Lung (tissue), 13 donors: ENCODE results near the gene PPP1R3E. TPM values are rescaled to one million over a fixed set of nuclear protein-coding genes. Genes with fewer than 3 reads are reported as not detected.

ENCODE experiments used
- ATAC-seq: fragments of 200-7000 bp; cut with Tn5 transposase; one replicate; pipeline ENCODE4 v1.9.1; 2020; ENCODE audit warnings: moderate number of reproducible peaks; ENCODE audit not compliant: insufficient read depth, low FRiP score
- DNase-seq, 3 donors: peaks; one replicate each; pipeline ENCODE4 v3.0.0-alpha.2; 2013 to 2017
- H3K27ac ChIP-seq, 2 donors: one replicate each; pipeline ENCODE4 v1.5.1; 2013; ENCODE audit warnings: mild to moderate bottlenecking in 2 of 2, moderate library complexity in 2 of 2, control low read depth in 1 of 2, inconsistent platforms in 1 of 2, low read depth in 1 of 2, low read length in 1 of 2
- H3K27me3 ChIP-seq, 3 donors: one replicate each; pipeline ENCODE4 v1.5.1; 2013; ENCODE audit warnings: low read length in 2 of 3; ENCODE audit not compliant: control insufficient read depth in 3 of 3, insufficient read depth in 3 of 3
- H3K36me3 ChIP-seq, 4 donors: one replicate each; pipeline ENCODE4 v1.5.1; 2013; ENCODE audit warnings: low read length in 4 of 4, mild to moderate bottlenecking in 1 of 4, moderate library complexity in 1 of 4; ENCODE audit not compliant: control insufficient read depth in 4 of 4, insufficient read depth in 4 of 4
- H3K4me1 ChIP-seq, 5 donors: one replicate each; pipeline ENCODE4 v1.5.1; 2013; ENCODE audit warnings: low read length in 5 of 5, mild to moderate bottlenecking in 2 of 5, moderate library complexity in 1 of 5; ENCODE audit not compliant: control insufficient read depth in 5 of 5, insufficient read depth in 5 of 5
- H3K4me3 ChIP-seq: one replicate; pipeline ENCODE4 v1.5.1; 2013; ENCODE audit warnings: mild to moderate bottlenecking, control low read depth, moderate library complexity
- H3K9ac ChIP-seq, 2 donors: one replicate each; pipeline ENCODE4 v1.5.1; 2013; ENCODE audit warnings: low read length in 2 of 2, control low read depth in 1 of 2; ENCODE audit not compliant: insufficient read depth in 1 of 2
- H3K9me3 ChIP-seq, 4 donors: one replicate each; pipeline ENCODE4 v1.5.1; 2013; ENCODE audit warnings: low read length in 3 of 4, mild to moderate bottlenecking in 1 of 4, moderate library complexity in 1 of 4; ENCODE audit not compliant: control insufficient read depth in 4 of 4, insufficient read depth in 3 of 4
- CTCF ChIP-seq: IDR thresholded peaks from 2 replicates; pipeline ENCODE4 v1.5.1; 2012; ENCODE audit warnings: mild to moderate bottlenecking; ENCODE audit errors: control extremely low read depth, extremely low read depth
- WGBS, 2 donors: extraction: QIAGEN DNeasy Blood & Tissue Kit; methylation state at CpG; one replicate each; pipeline ENCODE4 v1.1.7; 2013; 5-methylcytosine and 5-hydroxymethylcytosine counted together
- polyA plus RNA-seq, 2 donors: library from polyadenylated mRNA; stranded (reverse); fragments of 200-250 nt; gene quantifications; one replicate each; pipeline ENCODE4 v1.2.1, GENCODE V29; 2013
- small RNA-seq: library from RNA; depleted of rRNA; stranded (forward); fragments of <200 nt; gene quantifications from one replicate; pipeline ENCODE3, GENCODE V24; 2014; ENCODE audit warnings: low replicate concordance
- total RNA-seq, 2 donors: library from RNA; depleted of rRNA in 1 of 2; stranded (reverse); fragments of >200 nt in 1 of 2; gene quantifications; one replicate each; pipeline ENCODE4 v1.2.1, GENCODE V29; 2014 to 2021
- donor health status: control.
- donor health status: control.
- donor health status: Bipolar disorder and iron deficiency.
- donor health status: healthy.
- donor health status: DM: yes; HTN: yes; CAD: no.

PPP1R3E gene
- total and polyA plus RNA-seq, 4 donors, result 7.1 to 16.4 (median 11.0) TPM

- no peak for TF ChIP-seq CTCF
- Histone ChIP-seq H3K27ac (no peak overlapping the region), H3K4me3 (no peak overlapping the region), H3K36me3 (no peaks in the 10 kb centered on the region), H3K9me3 (no peaks in the 10 kb centered on the region), H3K9ac (no peak overlapping the region), H3K27me3 (peaks cover 0 to 3% (median 0%) of the 10 kb centered on the region in 3 donors), H3K4me1 (peaks cover 0 to 7% (median 0%) of the 10 kb centered on the region in 5 donors)
- ATAC-seq, result no peak
- DNase-seq, result no peak
- 66 to 73% methylated on average over 3 of the region's 3 CpGs for WGBS, 2 donors
Measured at GRCh38 chr14:23252006-23252405, 50.7 kb downstream of the PPP1R3E start.

- no peaks in the 10 kb centered on the region for H3K36me3 ChIP-seq
- ATAC-seq, result no peak
- no peak for TF ChIP-seq CTCF
- peaks cover 0 to 7% (median 0%) of the 10 kb centered on the region in 5 donors for H3K4me1 ChIP-seq
- H3K27me3 ChIP-seq, result no peaks in the 10 kb centered on the region
- no peak overlapping the region for H3K9ac ChIP-seq
- no peaks in the 10 kb centered on the region for H3K9me3 ChIP-seq
- DNase-seq, result no peak
- 75 to 80% methylated on average over 6 of the region's 6 CpGs for WGBS, 2 donors
- H3K27ac ChIP-seq, result no peak overlapping the region
- H3K4me3 ChIP-seq, result no peak overlapping the region
Measured at GRCh38 chr14:23249824-23250223, 52.8 kb downstream of the PPP1R3E start.

DNA sequence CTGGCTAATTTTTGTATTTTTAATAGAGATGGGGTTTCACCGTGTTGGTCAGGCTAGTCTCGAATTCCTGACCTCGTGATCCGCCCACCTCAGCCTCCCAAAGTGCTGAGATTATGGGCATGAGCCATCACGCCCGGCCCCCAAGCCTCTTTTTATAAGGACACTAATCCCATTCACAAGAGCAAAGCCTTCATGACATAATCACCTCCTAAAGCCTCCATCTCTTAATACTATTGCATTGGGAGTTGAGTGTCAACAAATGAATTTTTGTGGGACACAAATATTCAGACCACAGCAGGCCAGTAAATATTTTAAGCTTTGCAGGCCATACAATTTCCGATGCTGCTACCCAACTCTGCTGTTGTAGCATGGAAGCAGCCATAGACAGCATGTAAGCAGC lies 54.1 kb downstream of the PPP1R3E start:
- H3K4me3 ChIP-seq, result no peak overlapping the region
- H3K9ac ChIP-seq, result no peak overlapping the region
- no peaks in the 10 kb centered on the region for H3K36me3 ChIP-seq
- no peak for DNase-seq
- ATAC-seq, result no peak
- 91 to 94% methylated on average over 7 of the region's 7 CpGs for WGBS, 2 donors
- no peak for TF ChIP-seq CTCF
- peaks cover 0 to 7% (median 0%) of the 10 kb centered on the region in 5 donors for H3K4me1 ChIP-seq
- no peak overlapping the region for H3K27ac ChIP-seq
- H3K9me3 ChIP-seq, result no peaks in the 10 kb centered on the region
- H3K27me3 ChIP-seq, result no peaks in the 10 kb centered on the region

Small RNA genes within 50 kb of the gene (small RNA-seq; reads per million reads assigned to genes)
- not detected for gene RNU6-1046P

Other genes starting within 250 kb of the PPP1R3E start
- 1 to 10 TPM; 4.2 to 4.6 TPM for gene CDH24, start 245.3 kb downstream of the PPP1R3E start, total RNA-seq
- 1 to 10 TPM; 2.0 to 4.8 TPM for gene CDH24, start 245.3 kb downstream of the PPP1R3E start, polyA plus RNA-seq
- 100 to 1,000 TPM; 125 to 154 TPM for gene ACIN1, start 207.7 kb downstream of the PPP1R3E start, total RNA-seq
- 100 to 1,000 TPM in 1 of 2 donors, 10 to 100 TPM in 1; 76.3 to 106 TPM for gene ACIN1, start 207.7 kb downstream of the PPP1R3E start, polyA plus RNA-seq
- gene C14orf119, start 207.4 kb downstream of the PPP1R3E start, total RNA-seq, result 10 to 100 TPM; 23.9 to 56.7 TPM
- 10 to 100 TPM; 26.0 to 64.9 TPM for gene C14orf119, start 207.4 kb downstream of the PPP1R3E start, polyA plus RNA-seq
- not detected for gene CIROP, start 197.9 kb downstream of the PPP1R3E start, total RNA-seq
- gene CIROP, start 197.9 kb downstream of the PPP1R3E start, polyA plus RNA-seq, result not detected
- under 1 TPM in 1 of 2 donors, not detected in 1; 0.67 TPM for gene CEBPE, start 183.6 kb downstream of the PPP1R3E start, total RNA-seq
- 1 to 10 TPM in 1 of 2 donors, under 1 TPM in 1; 0.16 to 3.5 TPM for gene CEBPE, start 183.6 kb downstream of the PPP1R3E start, polyA plus RNA-seq
- gene SLC7A8, start 119.2 kb downstream of the PPP1R3E start, total RNA-seq, result 10 to 100 TPM; 54.4 to 74.0 TPM
- gene SLC7A8, start 119.2 kb downstream of the PPP1R3E start, polyA plus RNA-seq, result 10 to 100 TPM; 28.1 to 29.5 TPM
- gene RNF212B, start 64.9 kb downstream of the PPP1R3E start, total RNA-seq, result not detected
- under 1 TPM in 1 of 2 donors, not detected in 1; 0.09 TPM for gene RNF212B, start 64.9 kb downstream of the PPP1R3E start, polyA plus RNA-seq
- gene HOMEZ, start 16.7 kb downstream of the PPP1R3E start, total RNA-seq, result 10 to 100 TPM in 1 of 2 donors, 1 to 10 TPM in 1; 6.1 to 13.4 TPM
- 1 to 10 TPM; 6.9 to 9.8 TPM for gene HOMEZ, start 16.7 kb downstream of the PPP1R3E start, polyA plus RNA-seq
- 10 to 100 TPM; 20.8 to 52.8 TPM for gene BCL2L2, start 4.0 kb upstream of the PPP1R3E start, total RNA-seq
- gene BCL2L2, start 4.0 kb upstream of the PPP1R3E start, polyA plus RNA-seq, result 10 to 100 TPM; 31.0 to 48.6 TPM
- 100 to 1,000 TPM in 1 of 2 donors, 10 to 100 TPM in 1; 66.0 to 116 TPM for gene PABPN1, start 18.6 kb upstream of the PPP1R3E start, total RNA-seq
- gene PABPN1, start 18.6 kb upstream of the PPP1R3E start, polyA plus RNA-seq, result 100 to 1,000 TPM in 1 of 2 donors, 10 to 100 TPM in 1; 88.8 to 183 TPM
- 10 to 100 TPM; 13.4 to 27.3 TPM for gene SLC22A17, start 50.0 kb upstream of the PPP1R3E start, total RNA-seq
- 1 to 10 TPM; 5.4 to 6.0 TPM for gene SLC22A17, start 50.0 kb upstream of the PPP1R3E start, polyA plus RNA-seq
- 10 to 100 TPM; 18.2 to 19.9 TPM for gene EFS, start 62.3 kb upstream of the PPP1R3E start, total RNA-seq
- gene EFS, start 62.3 kb upstream of the PPP1R3E start, polyA plus RNA-seq, result 1 to 10 TPM; 6.5 to 7.3 TPM
- not detected for gene IL25, start 70.0 kb upstream of the PPP1R3E start, total RNA-seq
- gene IL25, start 70.0 kb upstream of the PPP1R3E start, polyA plus RNA-seq, result not detected
- gene CMTM5, start 74.2 kb upstream of the PPP1R3E start, total RNA-seq, result 1 to 10 TPM in 1 of 2 donors, under 1 TPM in 1; 0.55 to 2.0 TPM
- gene CMTM5, start 74.2 kb upstream of the PPP1R3E start, polyA plus RNA-seq, result 1 to 10 TPM in 1 of 2 donors, under 1 TPM in 1; 0.79 to 3.3 TPM
- gene MYH6, start 105.4 kb upstream of the PPP1R3E start, total RNA-seq, result 1 to 10 TPM in 1 of 2 donors, not detected in 1; 7.1 TPM
- under 1 TPM; 0.25 to 0.28 TPM for gene MYH6, start 105.4 kb upstream of the PPP1R3E start, polyA plus RNA-seq
- gene MYH7, start 132.8 kb upstream of the PPP1R3E start, total RNA-seq, result under 1 TPM in 1 of 2 donors, not detected in 1; 0.09 TPM
- under 1 TPM; 0.02 to 0.19 TPM for gene MYH7, start 132.8 kb upstream of the PPP1R3E start, polyA plus RNA-seq
- 10 to 100 TPM; 31.6 to 52.4 TPM for gene NGDN, start 166.8 kb upstream of the PPP1R3E start, total RNA-seq
- 10 to 100 TPM; 42.0 to 47.4 TPM for gene NGDN, start 166.8 kb upstream of the PPP1R3E start, polyA plus RNA-seq
- gene ZFHX2, start 248.9 kb upstream of the PPP1R3E start, total RNA-seq, result 1 to 10 TPM in 1 of 2 donors, under 1 TPM in 1; 0.82 to 4.5 TPM
- under 1 TPM; 0.50 to 0.67 TPM for gene ZFHX2, start 248.9 kb upstream of the PPP1R3E start, polyA plus RNA-seq